ENCODE measurements around the gene BCOR.

The BCOR gene

DNA sequence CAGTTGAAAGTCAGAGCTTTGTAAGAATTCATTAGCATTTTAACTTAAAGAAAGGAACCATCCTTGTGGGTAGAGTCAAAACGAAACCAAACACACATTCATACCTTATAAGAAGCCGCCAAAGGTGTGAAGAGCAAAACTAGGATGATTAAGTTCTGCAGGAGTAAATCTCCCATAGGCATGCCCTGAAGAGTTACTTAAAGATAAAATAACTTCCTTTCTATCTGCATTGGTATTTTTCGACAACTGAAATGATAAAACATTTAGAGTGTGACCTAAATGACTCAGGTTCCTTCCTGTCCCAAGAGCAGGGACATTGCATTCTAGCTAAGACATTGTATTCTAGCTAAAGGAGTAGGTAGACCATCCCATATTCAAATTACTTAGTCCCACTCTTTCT, 75.3 kb downstream of the BCOR start:
- Histone ChIP-seq H3F3A (ENCODE audit: insufficient read depth) (no peaks in the 10 kb centered on the region), H3K9me3 (ENCODE audit: insufficient read depth, low read length) (no peaks in the 10 kb centered on the region), H3K4me3 (ENCODE audit: insufficient read depth, low read length, poor library complexity, severe bottlenecking) (no peak overlapping the region), H3K4me2 (ENCODE audit: low read depth, low read length, poor library complexity, severe bottlenecking) (no peak overlapping the region), H3K27me3 (ENCODE audit: low read length) (no peaks in the 10 kb centered on the region), H2AFZ (ENCODE audit: low read depth, low read length, severe bottlenecking) (no peak overlapping the region), H3K9ac (ENCODE audit: low read length) (no peak overlapping the region), H3K27ac (ENCODE audit: low read depth, low read length) (no peak overlapping the region), H4K20me1 (ENCODE audit: low read depth, low read length) (no peaks in the 10 kb centered on the region), H3K9me2 (replicated peaks; ENCODE audit: insufficient read depth, low read length) (no peaks in the 10 kb centered on the region), H3K79me2 (ENCODE audit: insufficient read depth, low read length) (no peaks in the 10 kb centered on the region), H3K36me3 (ENCODE audit: low read length) (no peaks in the 10 kb centered on the region)
- TF ChIP-seq EZH2phosphoT487 (conservative IDR thresholded peaks at IDR 0.05; ENCODE audit: low read length), result no peak
- TF ChIP-seq, protein P1, sequence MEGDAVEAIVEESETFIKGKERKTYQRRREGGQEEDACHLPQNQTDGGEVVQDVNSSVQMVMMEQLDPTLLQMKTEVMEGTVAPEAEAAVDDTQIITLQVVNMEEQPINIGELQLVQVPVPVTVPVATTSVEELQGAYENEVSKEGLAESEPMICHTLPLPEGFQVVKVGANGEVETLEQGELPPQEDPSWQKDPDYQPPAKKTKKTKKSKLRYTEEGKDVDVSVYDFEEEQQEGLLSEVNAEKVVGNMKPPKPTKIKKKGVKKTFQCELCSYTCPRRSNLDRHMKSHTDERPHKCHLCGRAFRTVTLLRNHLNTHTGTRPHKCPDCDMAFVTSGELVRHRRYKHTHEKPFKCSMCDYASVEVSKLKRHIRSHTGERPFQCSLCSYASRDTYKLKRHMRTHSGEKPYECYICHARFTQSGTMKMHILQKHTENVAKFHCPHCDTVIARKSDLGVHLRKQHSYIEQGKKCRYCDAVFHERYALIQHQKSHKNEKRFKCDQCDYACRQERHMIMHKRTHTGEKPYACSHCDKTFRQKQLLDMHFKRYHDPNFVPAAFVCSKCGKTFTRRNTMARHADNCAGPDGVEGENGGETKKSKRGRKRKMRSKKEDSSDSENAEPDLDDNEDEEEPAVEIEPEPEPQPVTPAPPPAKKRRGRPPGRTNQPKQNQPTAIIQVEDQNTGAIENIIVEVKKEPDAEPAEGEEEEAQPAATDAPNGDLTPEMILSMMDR (IDR thresholded peaks at IDR 0.05; ENCODE audit: insufficient read depth, low read length, poor library complexity, severe bottlenecking), result no peak

DNA sequence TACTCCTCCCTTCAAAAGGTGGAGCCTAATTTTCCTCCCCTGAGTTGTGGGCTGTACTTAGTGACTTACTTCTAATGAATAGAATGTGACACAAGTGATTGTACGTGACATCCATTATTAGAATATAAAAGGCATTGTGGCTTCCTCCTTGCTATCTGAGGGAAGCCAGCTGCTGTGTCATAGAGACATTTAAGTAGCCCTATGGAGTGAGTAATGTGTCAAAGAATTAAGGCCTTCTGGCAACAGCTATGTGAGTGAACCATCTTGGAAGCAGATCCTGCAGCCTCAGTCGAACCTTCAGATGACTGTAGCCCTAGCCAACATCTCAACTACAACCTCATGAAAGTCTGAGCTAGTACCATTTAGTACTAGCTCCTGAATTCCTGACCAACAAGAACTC, 76.1 kb downstream of the BCOR start:
- Histone ChIP-seq H3K27ac (ENCODE audit: low read depth, low read length) (no peak overlapping the region), H3F3A (ENCODE audit: insufficient read depth) (no peaks in the 10 kb centered on the region), H3K36me3 (ENCODE audit: low read length) (no peaks in the 10 kb centered on the region), H3K9me2 (replicated peaks; ENCODE audit: insufficient read depth, low read length) (no peaks in the 10 kb centered on the region), H2AFZ (ENCODE audit: low read depth, low read length, severe bottlenecking) (no peak overlapping the region), H3K9ac (ENCODE audit: low read length) (no peak overlapping the region), H3K79me2 (ENCODE audit: insufficient read depth, low read length) (no peaks in the 10 kb centered on the region), H4K20me1 (ENCODE audit: low read depth, low read length) (no peaks in the 10 kb centered on the region), H3K9me3 (ENCODE audit: insufficient read depth, low read length) (no peaks in the 10 kb centered on the region), H3K4me3 (ENCODE audit: insufficient read depth, low read length, poor library complexity, severe bottlenecking) (no peak overlapping the region), H3K4me2 (ENCODE audit: low read depth, low read length, poor library complexity, severe bottlenecking) (no peak overlapping the region), H3K27me3 (ENCODE audit: low read length) (no peaks in the 10 kb centered on the region)
- TF ChIP-seq, protein P1 (IDR thresholded peaks at IDR 0.05; ENCODE audit: insufficient read depth, low read length, poor library complexity, severe bottlenecking), result no peak
- no peak for TF ChIP-seq EZH2phosphoT487 (conservative IDR thresholded peaks at IDR 0.05; ENCODE audit: low read length)

DNA sequence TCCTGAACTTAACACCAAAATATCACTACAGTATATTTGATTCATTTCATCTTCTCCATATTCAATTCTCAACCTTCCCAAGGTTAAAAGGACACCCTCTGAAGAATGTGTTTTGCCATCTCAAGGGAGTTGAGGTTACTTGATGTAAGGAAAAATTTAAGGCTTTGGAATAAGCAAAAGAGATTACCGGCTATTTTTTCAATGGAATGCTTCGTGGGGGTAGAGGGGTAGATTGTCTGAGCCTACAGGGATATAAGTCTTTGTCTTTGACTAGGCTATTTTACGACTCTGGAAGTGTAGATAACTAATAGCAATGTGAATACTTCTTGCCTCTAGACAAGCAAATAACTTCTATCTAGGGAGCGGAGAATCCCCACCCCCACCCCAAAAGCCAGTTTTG, 78.2 kb downstream of the BCOR start:
- Histone ChIP-seq H3K9me2 (replicated peaks; ENCODE audit: insufficient read depth, low read length) (no peaks in the 10 kb centered on the region), H3K36me3 (ENCODE audit: low read length) (no peaks in the 10 kb centered on the region), H3K9me3 (ENCODE audit: insufficient read depth, low read length) (no peaks in the 10 kb centered on the region), H3K9ac (ENCODE audit: low read length) (no peak overlapping the region), H3K4me3 (ENCODE audit: insufficient read depth, low read length, poor library complexity, severe bottlenecking) (no peak overlapping the region), H2AFZ (ENCODE audit: low read depth, low read length, severe bottlenecking) (no peak overlapping the region), H3K27me3 (ENCODE audit: low read length) (no peaks in the 10 kb centered on the region), H3K27ac (ENCODE audit: low read depth, low read length) (no peak overlapping the region), H3K4me2 (ENCODE audit: low read depth, low read length, poor library complexity, severe bottlenecking) (no peak overlapping the region), H4K20me1 (ENCODE audit: low read depth, low read length) (no peaks in the 10 kb centered on the region), H3K79me2 (ENCODE audit: insufficient read depth, low read length) (no peaks in the 10 kb centered on the region), H3F3A (ENCODE audit: insufficient read depth) (no peaks in the 10 kb centered on the region)
- TF ChIP-seq, protein P1 (IDR thresholded peaks at IDR 0.05; ENCODE audit: insufficient read depth, low read length, poor library complexity, severe bottlenecking), result no peak
- TF ChIP-seq EZH2phosphoT487 (conservative IDR thresholded peaks at IDR 0.05; ENCODE audit: low read length), result no peak
